ENCODE results near the gene IQCC. TPM values are rescaled to one million over a fixed set of nuclear protein-coding genes. Genes with fewer than 3 reads are reported as not detected.

Gene IQCC
- total RNA-seq, 1 donor from 2014 or later: 3.8 TPM

GRCh38 chr1:32234792-32235191 is 29.3 kb downstream of the IQCC start:
- Mint-ChIP-seq H3K9me3 (no peaks in the 10 kb centered on the region), H3K27ac (no peak overlapping the region), H3K36me3 (peaks cover 13% of the 10 kb centered on the region), H3K27me3 (ENCODE audit: low read depth) (no peaks in the 10 kb centered on the region), H3K4me3 (no peak overlapping the region), H3K4me1 (peaks cover 9% of the 10 kb centered on the region)
- no peak for DNase-seq (ENCODE audit: low spot score in 2 of 2, unreplicated experiment in 2 of 2)
- TF ChIP-seq CTCF (IDR thresholded peaks at IDR 0.05; ENCODE audit: unreplicated experiment): no peak

DNA sequence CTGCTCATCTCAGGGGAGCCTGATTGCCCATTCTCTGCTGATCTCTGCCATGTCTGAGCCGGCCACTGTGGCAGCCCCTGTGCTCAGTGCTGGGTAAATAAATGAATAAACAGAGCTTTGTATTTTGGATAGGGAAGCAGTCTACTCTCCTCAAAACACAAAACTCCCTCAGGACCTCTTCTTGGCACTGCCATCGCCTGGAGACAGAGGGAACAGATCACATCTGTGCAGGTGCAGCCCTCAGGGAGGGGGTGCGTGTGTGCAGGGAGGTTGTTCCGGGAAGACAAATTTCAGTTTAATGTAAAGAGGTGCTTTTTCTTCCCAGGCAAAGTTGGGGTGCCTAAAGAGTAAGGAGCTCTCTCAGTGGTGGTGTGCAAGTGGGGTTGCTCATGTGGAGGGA is 33.9 kb downstream of the IQCC start:
- Mint-ChIP-seq H3K9me3 (no peaks in the 10 kb centered on the region), H3K27ac (peak overlapping the region; percentile 27), H3K36me3 (peaks cover 2% of the 10 kb centered on the region), H3K4me3 (peak overlapping the region; percentile 79), H3K27me3 (ENCODE audit: low read depth) (no peaks in the 10 kb centered on the region), H3K4me1 (peaks cover 25% of the 10 kb centered on the region)
- DNase-seq (ENCODE audit: low spot score in 2 of 2, unreplicated experiment in 2 of 2): no peak
- no peak for TF ChIP-seq CTCF (IDR thresholded peaks at IDR 0.05; ENCODE audit: unreplicated experiment)

DNA sequence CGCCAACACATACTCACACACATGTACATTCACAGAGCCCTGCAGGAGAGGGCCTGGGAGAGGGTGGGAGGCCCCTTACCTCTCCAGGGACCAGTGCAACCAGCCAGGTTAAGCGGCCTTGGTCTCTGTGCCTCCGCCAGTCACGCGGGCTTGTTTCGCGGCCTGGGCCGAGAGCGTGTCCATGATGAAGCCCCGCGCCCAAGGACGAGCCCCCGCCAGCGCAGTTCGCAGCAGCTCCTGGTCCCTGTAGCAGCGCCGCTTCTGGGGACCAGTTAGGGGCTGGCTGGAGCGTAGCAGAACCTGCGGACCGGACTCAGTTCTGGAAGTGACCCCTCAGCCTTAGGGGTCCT is 34.3 kb downstream of the IQCC start:
- Mint-ChIP-seq H3K27me3 (ENCODE audit: low read depth) (no peaks in the 10 kb centered on the region), H3K27ac (peak overlapping the region; percentile 43), H3K9me3 (no peaks in the 10 kb centered on the region), H3K4me3 (peak overlapping the region; percentile 79), H3K4me1 (peaks cover 25% of the 10 kb centered on the region), H3K36me3 (peaks cover 2% of the 10 kb centered on the region)
- DNase-seq (ENCODE audit: low spot score in 2 of 2, unreplicated experiment in 2 of 2): peak in 1 of 2 experiments; percentile 41
- TF ChIP-seq CTCF (IDR thresholded peaks at IDR 0.05; ENCODE audit: unreplicated experiment): no peak

DNA sequence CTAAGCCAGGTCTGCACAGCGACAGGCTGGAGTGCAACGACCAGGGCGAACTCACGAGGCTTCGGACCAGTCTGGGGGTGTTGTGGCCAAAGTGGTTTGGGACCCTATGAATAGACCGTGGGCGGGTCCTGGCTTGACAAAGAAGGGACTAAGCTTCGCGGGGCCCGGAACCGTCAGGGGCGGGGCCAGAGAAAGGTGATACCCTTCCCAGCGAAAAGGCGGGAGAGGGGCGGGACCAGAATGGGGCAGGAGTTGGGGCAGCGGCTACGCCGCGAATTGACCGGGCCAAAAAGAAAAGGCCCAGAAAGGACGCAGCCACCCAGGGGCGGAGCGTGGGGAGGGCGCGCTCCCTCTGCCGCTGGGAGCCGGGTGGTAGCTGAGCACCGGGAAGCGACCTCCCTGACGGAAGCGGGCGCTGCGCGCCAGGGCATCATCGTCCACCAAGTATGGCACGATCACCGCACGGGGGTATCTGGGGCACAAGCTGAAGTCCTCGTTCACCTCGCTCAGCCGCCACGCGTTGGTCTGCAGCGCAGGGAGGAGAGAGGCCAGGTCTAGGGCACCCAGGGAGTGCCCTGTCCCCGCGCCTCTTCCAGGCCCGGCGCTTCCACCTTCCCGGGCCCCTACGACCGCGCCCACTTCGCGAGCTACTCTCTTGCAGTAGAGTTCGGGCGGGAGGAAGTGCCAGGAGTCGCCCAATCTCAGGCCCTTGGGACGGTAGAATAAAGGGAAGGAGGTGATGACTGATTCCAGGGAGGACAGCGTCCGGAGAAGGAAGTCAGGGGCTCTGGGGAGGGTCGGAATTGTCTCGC is 34.9 kb downstream of the IQCC start:
- TF ChIP-seq CTCF (IDR thresholded peaks at IDR 0.05; ENCODE audit: unreplicated experiment): no peak
- Mint-ChIP-seq H3K4me1 (peaks cover 25% of the 10 kb centered on the region), H3K36me3 (peaks cover 2% of the 10 kb centered on the region), H3K27me3 (ENCODE audit: low read depth) (no peaks in the 10 kb centered on the region), H3K27ac (peak overlapping the region; percentile 53), H3K4me3 (peak overlapping the region; percentile 79), H3K9me3 (no peaks in the 10 kb centered on the region)
- DNase-seq (ENCODE audit: low spot score in 2 of 2, unreplicated experiment in 2 of 2): peak in 1 of 2 experiments; percentile 62

- DNase-seq (ENCODE audit: low spot score in 2 of 2, unreplicated experiment in 2 of 2): peak; percentile 26 to 52
- no peak for TF ChIP-seq CTCF (IDR thresholded peaks at IDR 0.05; ENCODE audit: unreplicated experiment)
- Mint-ChIP-seq H3K4me3 (peak overlapping the region; percentile 79), H3K9me3 (no peaks in the 10 kb centered on the region), H3K4me1 (peaks cover 25% of the 10 kb centered on the region), H3K36me3 (peaks cover under 1% of the 10 kb centered on the region), H3K27ac (peak overlapping the region; percentile 53), H3K27me3 (ENCODE audit: low read depth) (no peaks in the 10 kb centered on the region)
These were observed 35.7 kb downstream of the IQCC start for GRCh38 chr1:32241001-32241763.

Data from mesothelial cell of epicardium (in vitro differentiated cells).